ENCODE measurements around the gene BEX4. TPM values are rescaled to one million over a fixed set of nuclear protein-coding genes. Genes with fewer than 3 reads are reported as not detected.

Gene BEX4
- total and polyA plus RNA-seq, 2 of the 13 experiments (the other 11 are each of a cell fraction or from before 2014, with no cell fraction given) = not detected

- TF ChIP-seq HMGXB4 (CRISPR knock-in tag; IDR thresholded peaks at IDR 0.05; ENCODE audit: borderline replicate concordance in 1 of 2, low read depth in 1 of 2) (peak in 1 of 2 experiments; percentile 6; a peak in 1 of 4 replicates), ZNF547 (CRISPR knock-in tag; IDR thresholded peaks at IDR 0.05) (0 out of 2 replicates have a peak, but pooled peaks have one; percentile 11), GABPA (IDR thresholded peaks at IDR 0.05; ENCODE audit: low read depth, low read length) (peak; percentile 36), GABPA (CRISPR knock-in tag; IDR thresholded peaks at IDR 0.05; ENCODE audit: low read depth) (peak; percentile 61), ZNF281 (CRISPR knock-in tag; IDR thresholded peaks at IDR 0.05; ENCODE audit: borderline replicate concordance) (peak; percentile 65), PITX1 (CRISPR knock-in tag; IDR thresholded peaks at IDR 0.05) (peak; percentile 71; the same call in 1 of the 2 replicates), ELF3 (CRISPR knock-in tag; IDR thresholded peaks at IDR 0.05) (no peak), ZNF292 (CRISPR knock-in tag; IDR thresholded peaks at IDR 0.05; ENCODE audit: borderline replicate concordance, low read depth) (no peak), SP5 (CRISPR knock-in tag; IDR thresholded peaks at IDR 0.05; ENCODE audit: borderline replicate concordance, low read depth) (peak; percentile 37; the same call in 1 of the 2 replicates), MAZ (IDR thresholded peaks at IDR 0.05; ENCODE audit: borderline replicate concordance, low read depth, low read length) (no peak), MAZ (CRISPR knock-in tag; IDR thresholded peaks at IDR 0.05; ENCODE audit: low read depth) (no peak; the same call in 1 of the 2 replicates), FOXP4 (CRISPR knock-in tag; IDR thresholded peaks at IDR 0.05) (0 out of 2 replicates have a peak, but pooled peaks have one; percentile 12), SOX5 (CRISPR knock-in tag; IDR thresholded peaks at IDR 0.05; ENCODE audit: borderline replicate concordance) (no peak), FOXP1 (IDR thresholded peaks at IDR 0.05) (no peak), FOXP1 (CRISPR knock-in tag; IDR thresholded peaks at IDR 0.05) (no peak), SPEN (CRISPR knock-in tag; IDR thresholded peaks at IDR 0.05; ENCODE audit: low read depth) (peak; percentile 10; the same call in 1 of the 2 replicates)
- TF ChIP-seq, protein P1, sequence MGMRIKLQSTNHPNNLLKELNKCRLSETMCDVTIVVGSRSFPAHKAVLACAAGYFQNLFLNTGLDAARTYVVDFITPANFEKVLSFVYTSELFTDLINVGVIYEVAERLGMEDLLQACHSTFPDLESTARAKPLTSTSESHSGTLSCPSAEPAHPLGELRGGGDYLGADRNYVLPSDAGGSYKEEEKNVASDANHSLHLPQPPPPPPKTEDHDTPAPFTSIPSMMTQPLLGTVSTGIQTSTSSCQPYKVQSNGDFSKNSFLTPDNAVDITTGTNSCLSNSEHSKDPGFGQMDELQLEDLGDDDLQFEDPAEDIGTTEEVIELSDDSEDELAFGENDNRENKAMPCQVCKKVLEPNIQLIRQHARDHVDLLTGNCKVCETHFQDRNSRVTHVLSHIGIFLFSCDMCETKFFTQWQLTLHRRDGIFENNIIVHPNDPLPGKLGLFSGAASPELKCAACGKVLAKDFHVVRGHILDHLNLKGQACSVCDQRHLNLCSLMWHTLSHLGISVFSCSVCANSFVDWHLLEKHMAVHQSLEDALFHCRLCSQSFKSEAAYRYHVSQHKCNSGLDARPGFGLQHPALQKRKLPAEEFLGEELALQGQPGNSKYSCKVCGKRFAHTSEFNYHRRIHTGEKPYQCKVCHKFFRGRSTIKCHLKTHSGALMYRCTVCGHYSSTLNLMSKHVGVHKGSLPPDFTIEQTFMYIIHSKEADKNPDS (CRISPR knock-in tag; IDR thresholded peaks at IDR 0.05) = no peak
- TF ChIP-seq, protein P2, sequence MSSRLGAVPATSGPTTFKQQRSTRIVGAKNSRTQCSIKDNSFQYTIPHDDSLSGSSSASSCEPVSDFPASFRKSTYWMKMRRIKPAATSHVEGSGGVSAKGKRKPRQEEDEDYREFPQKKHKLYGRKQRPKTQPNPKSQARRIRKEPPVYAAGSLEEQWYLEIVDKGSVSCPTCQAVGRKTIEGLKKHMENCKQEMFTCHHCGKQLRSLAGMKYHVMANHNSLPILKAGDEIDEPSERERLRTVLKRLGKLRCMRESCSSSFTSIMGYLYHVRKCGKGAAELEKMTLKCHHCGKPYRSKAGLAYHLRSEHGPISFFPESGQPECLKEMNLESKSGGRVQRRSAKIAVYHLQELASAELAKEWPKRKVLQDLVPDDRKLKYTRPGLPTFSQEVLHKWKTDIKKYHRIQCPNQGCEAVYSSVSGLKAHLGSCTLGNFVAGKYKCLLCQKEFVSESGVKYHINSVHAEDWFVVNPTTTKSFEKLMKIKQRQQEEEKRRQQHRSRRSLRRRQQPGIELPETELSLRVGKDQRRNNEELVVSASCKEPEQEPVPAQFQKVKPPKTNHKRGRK (CRISPR knock-in tag; IDR thresholded peaks at IDR 0.05) = no peak
Observed at GRCh38 chrX:103254171-103254824, 39.4 kb downstream of the BEX4 start (continued).
